ENCODE measurements around the gene THAP12.

DNA sequence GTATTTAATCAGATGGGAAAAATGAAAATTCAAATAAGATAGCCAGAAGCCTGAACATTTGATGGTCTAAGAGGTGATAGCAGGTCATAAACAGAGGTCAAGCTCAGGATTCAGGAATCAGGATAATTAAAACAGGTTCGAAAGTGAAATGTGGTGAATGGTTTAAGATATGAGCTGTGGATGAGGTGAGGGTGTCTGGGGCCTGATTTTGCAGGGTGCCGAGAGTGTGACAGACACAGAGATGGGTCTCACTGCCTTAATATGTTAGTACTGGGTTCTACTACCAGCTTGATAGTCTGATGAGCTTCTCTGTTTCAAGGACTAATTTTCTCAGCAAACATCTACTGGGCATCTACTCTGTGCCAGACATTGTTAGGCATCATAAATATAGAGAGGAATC is 44.0 kb upstream of the THAP12 start:
- TF ChIP-seq, protein P1, sequence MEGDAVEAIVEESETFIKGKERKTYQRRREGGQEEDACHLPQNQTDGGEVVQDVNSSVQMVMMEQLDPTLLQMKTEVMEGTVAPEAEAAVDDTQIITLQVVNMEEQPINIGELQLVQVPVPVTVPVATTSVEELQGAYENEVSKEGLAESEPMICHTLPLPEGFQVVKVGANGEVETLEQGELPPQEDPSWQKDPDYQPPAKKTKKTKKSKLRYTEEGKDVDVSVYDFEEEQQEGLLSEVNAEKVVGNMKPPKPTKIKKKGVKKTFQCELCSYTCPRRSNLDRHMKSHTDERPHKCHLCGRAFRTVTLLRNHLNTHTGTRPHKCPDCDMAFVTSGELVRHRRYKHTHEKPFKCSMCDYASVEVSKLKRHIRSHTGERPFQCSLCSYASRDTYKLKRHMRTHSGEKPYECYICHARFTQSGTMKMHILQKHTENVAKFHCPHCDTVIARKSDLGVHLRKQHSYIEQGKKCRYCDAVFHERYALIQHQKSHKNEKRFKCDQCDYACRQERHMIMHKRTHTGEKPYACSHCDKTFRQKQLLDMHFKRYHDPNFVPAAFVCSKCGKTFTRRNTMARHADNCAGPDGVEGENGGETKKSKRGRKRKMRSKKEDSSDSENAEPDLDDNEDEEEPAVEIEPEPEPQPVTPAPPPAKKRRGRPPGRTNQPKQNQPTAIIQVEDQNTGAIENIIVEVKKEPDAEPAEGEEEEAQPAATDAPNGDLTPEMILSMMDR (IDR thresholded peaks at IDR 0.05), result no peak
- TF ChIP-seq POLR2A (IDR thresholded peaks at IDR 0.05), result no peak

All from Peyer's patch (tissue), 4 donors.